ENCODE results near the gene TNP1.

TNP1 gene

GRCh38 chr2:216862628-216863398, 2.9 kb upstream of the TNP1 start:
- no peak overlapping the region for H3K4me3 ChIP-seq
- H3K4me2 ChIP-seq: no peak overlapping the region
- H3K9me3 ChIP-seq: no peaks in the 10 kb centered on the region
- H3K9ac ChIP-seq: no peak overlapping the region
- H3K27ac ChIP-seq: no peak overlapping the region
- H3K4me1 ChIP-seq: 0 out of 2 replicates have a peak, but pooled peaks cover 4% of the 10 kb centered on the region
- H3K27me3 ChIP-seq: no peaks in the 10 kb centered on the region
- TF ChIP-seq Cebpa-rat (IDR thresholded peaks at IDR 0.05): no peak
- no peaks in the 10 kb centered on the region for H4K20me1 ChIP-seq
- H3K36me3 ChIP-seq: no peaks in the 10 kb centered on the region

GRCh38 chr2:216860426-216861137, 718 bp upstream of the TNP1 start:
- no peaks in the 10 kb centered on the region for H3K27me3 ChIP-seq

GRCh38 chr2:216858312-216858711, 1.6 kb downstream of the TNP1 start:
- no peak for TF ChIP-seq Cebpa-rat (IDR thresholded peaks at IDR 0.05)
- H3K27me3 ChIP-seq: no peaks in the 10 kb centered on the region
- H3K36me3 ChIP-seq: no peaks in the 10 kb centered on the region
- no peaks in the 10 kb centered on the region for H3K9me3 ChIP-seq
- no peaks in the 10 kb centered on the region for H3K4me1 ChIP-seq
- no peaks in the 10 kb centered on the region for H4K20me1 ChIP-seq
- no peak overlapping the region for H3K4me2 ChIP-seq
- H3K9ac ChIP-seq: no peak overlapping the region
- H3K4me3 ChIP-seq: no peak overlapping the region
- no peak overlapping the region for H3K27ac ChIP-seq

More at GRCh38 chr2:216860426-216861137, 718 bp upstream of the TNP1 start:
- TF ChIP-seq Cebpa-rat (IDR thresholded peaks at IDR 0.05): no peak
- no peaks in the 10 kb centered on the region for H3K36me3 ChIP-seq
- H4K20me1 ChIP-seq: no peaks in the 10 kb centered on the region
- H3K4me1 ChIP-seq: no peaks in the 10 kb centered on the region
- H3K4me2 ChIP-seq: no peak overlapping the region
- no peak overlapping the region for H3K9ac ChIP-seq
- no peak overlapping the region for H3K4me3 ChIP-seq
- H3K9me3 ChIP-seq: no peaks in the 10 kb centered on the region
- H3K27ac ChIP-seq: no peak overlapping the region

- no peaks in the 10 kb centered on the region for H3K36me3 ChIP-seq
- H4K20me1 ChIP-seq: no peaks in the 10 kb centered on the region
- no peak overlapping the region for H3K4me2 ChIP-seq
- H3K4me1 ChIP-seq: 0 out of 2 replicates have a peak, but pooled peaks cover 3% of the 10 kb centered on the region
- H3K4me3 ChIP-seq: no peak overlapping the region
- TF ChIP-seq Cebpa-rat (IDR thresholded peaks at IDR 0.05): no peak
- no peak overlapping the region for H3K27ac ChIP-seq
- no peaks in the 10 kb centered on the region for H3K27me3 ChIP-seq
- no peak overlapping the region for H3K9ac ChIP-seq
- no peaks in the 10 kb centered on the region for H3K9me3 ChIP-seq
These were observed 2.7 kb downstream of the TNP1 start for GRCh38 chr2:216857131-216857550.

- H3K4me3 ChIP-seq: no peak overlapping the region
- H3K27ac ChIP-seq: no peak overlapping the region
- H3K4me2 ChIP-seq: no peak overlapping the region
- H4K20me1 ChIP-seq: no peaks in the 10 kb centered on the region
- no peaks in the 10 kb centered on the region for H3K27me3 ChIP-seq
- no peaks in the 10 kb centered on the region for H3K9me3 ChIP-seq
- no peak for TF ChIP-seq Cebpa-rat (IDR thresholded peaks at IDR 0.05)
- H3K9ac ChIP-seq: no peak overlapping the region
- no peaks in the 10 kb centered on the region for H3K36me3 ChIP-seq
- 0 out of 2 replicates have a peak, but pooled peaks cover 5% of the 10 kb centered on the region for H3K4me1 ChIP-seq
These were observed 3.3 kb downstream of the TNP1 start for GRCh38 chr2:216856406-216857065.

- Histone ChIP-seq H3K9me3 (no peaks in the 10 kb centered on the region), H3K36me3 (no peaks in the 10 kb centered on the region), H3K4me2 (no peak overlapping the region)
These were observed 4.3 kb downstream of the TNP1 start for GRCh38 chr2:216855605-216856004.

GRCh38 chr2:216855079-216855478, 4.8 kb downstream of the TNP1 start:
- no peak overlapping the region for H3K4me3 ChIP-seq
- no peak overlapping the region for H3K27ac ChIP-seq
- H3K36me3 ChIP-seq: no peaks in the 10 kb centered on the region
- H3K9me3 ChIP-seq: no peaks in the 10 kb centered on the region
- H3K4me1 ChIP-seq: 0 out of 2 replicates have a peak, but pooled peaks cover 5% of the 10 kb centered on the region
- H3K4me2 ChIP-seq: no peak overlapping the region
- H3K9ac ChIP-seq: no peak overlapping the region
- no peaks in the 10 kb centered on the region for H3K27me3 ChIP-seq
- no peaks in the 10 kb centered on the region for H4K20me1 ChIP-seq
- TF ChIP-seq Cebpa-rat (IDR thresholded peaks at IDR 0.05): no peak

More at GRCh38 chr2:216855605-216856004, 4.3 kb downstream of the TNP1 start:
- no peak for TF ChIP-seq Cebpa-rat (IDR thresholded peaks at IDR 0.05)
- no peak overlapping the region for H3K9ac ChIP-seq
- H3K4me1 ChIP-seq: 0 out of 2 replicates have a peak, but pooled peaks cover 5% of the 10 kb centered on the region
- no peak overlapping the region for H3K27ac ChIP-seq
- no peaks in the 10 kb centered on the region for H3K27me3 ChIP-seq
- H4K20me1 ChIP-seq: no peaks in the 10 kb centered on the region
- H3K4me3 ChIP-seq: no peak overlapping the region

GRCh38 chr2:216851486-216852090, 8.3 kb downstream of the TNP1 start:
- no peaks in the 10 kb centered on the region for H3K27me3 ChIP-seq
- H3K4me1 ChIP-seq: 0 out of 2 replicates have a peak, but pooled peaks cover 5% of the 10 kb centered on the region
- no peaks in the 10 kb centered on the region for H4K20me1 ChIP-seq
- no peak for TF ChIP-seq Cebpa-rat (IDR thresholded peaks at IDR 0.05)
- H3K4me2 ChIP-seq: no peak overlapping the region
- H3K27ac ChIP-seq: no peak overlapping the region
- H3K9me3 ChIP-seq: no peaks in the 10 kb centered on the region
- H3K9ac ChIP-seq: no peak overlapping the region
- no peaks in the 10 kb centered on the region for H3K36me3 ChIP-seq
- no peak overlapping the region for H3K4me3 ChIP-seq

- Histone ChIP-seq H3K36me3 (no peaks in the 10 kb centered on the region), H3K4me1 (0 out of 2 replicates have a peak, but pooled peaks cover 5% of the 10 kb centered on the region), H4K20me1 (no peaks in the 10 kb centered on the region), H3K4me3 (no peak overlapping the region), H3K27me3 (no peaks in the 10 kb centered on the region), H3K9ac (no peak overlapping the region), H3K9me3 (no peaks in the 10 kb centered on the region), H3K27ac (no peak overlapping the region), H3K4me2 (no peak overlapping the region)
- no peak for TF ChIP-seq Cebpa-rat (IDR thresholded peaks at IDR 0.05)
These were observed 9.1 kb downstream of the TNP1 start for GRCh38 chr2:216850665-216851322.
